H1 (cell line): Measurements from ENCODE around the gene ITM2B. TPM values are rescaled to one million over a fixed set of nuclear protein-coding genes. Genes with fewer than 3 reads are reported as not detected.
"Not testable (repeated sequence)": the region's sequence is repeated elsewhere in the genome, so short reads cannot be mapped to it uniquely, and the experiment has no call there.

Experiments
- CTCF ChIA-PET: fragments of 300-600 bp; sonication (Branson Sonifier 250); formaldehyde crosslinking; loops from one replicate; lab custom pipeline; 2021; ENCODE audit not compliant: partially characterized antibody; lab: Charles Lee
- POLR2A ChIA-PET: fragments of 300-600 bp; sonication (Branson Sonifier 250); formaldehyde crosslinking; loops from one replicate; lab custom pipeline; 2021; ENCODE audit warnings: inconsistent platforms; ENCODE audit not compliant: partially characterized antibody; lab: Charles Lee
- DNase-seq, 2 experiments: peaks; one replicate each; pipeline versions ENCODE4 v3.0.0 to v3.0.0-alpha.2; 2010 to 2022; ENCODE audit warnings: low spot score in 2 of 2, low read depth in 1 of 2, mixed read lengths in 1 of 2
- FAIRE-seq: peaks from 2 replicates; lab custom pipeline; 2011; peaks lifted over from hg19 to GRCh38; lab: Jason Lieb, UNC
- H2AFZ ChIP-seq: 2 replicates; pipeline ENCODE4 v1.8.1; 2012; ENCODE audit warnings: low read length, inconsistent platforms
- H2AK5ac ChIP-seq: 2 replicates; pipeline ENCODE4 v1.6.1; 2013; ENCODE audit warnings: low read depth, low read length
- H2BK120ac ChIP-seq: replicated peaks from 2 replicates; pipeline ENCODE3; 2013; ENCODE audit warnings: low read depth, low read length, inconsistent platforms
- H2BK12ac ChIP-seq: 2 replicates; pipeline ENCODE4 v1.6.1; 2013; ENCODE audit warnings: low read depth, low read length
- H2BK15ac ChIP-seq: 2 replicates; pipeline ENCODE4 v1.6.1; 2013; ENCODE audit warnings: low read length
- H2BK20ac ChIP-seq: 2 replicates; pipeline ENCODE4 v1.6.1; 2013; ENCODE audit warnings: low read length
- H2BK5ac ChIP-seq: 2 replicates; pipeline ENCODE4 v1.6.1; 2013; ENCODE audit warnings: low read depth, low read length
- H3K14ac ChIP-seq: 2 replicates; pipeline ENCODE4 v1.6.1; 2013; ENCODE audit warnings: inconsistent platforms; ENCODE audit not compliant: insufficient read length
- H3K18ac ChIP-seq: 2 replicates; pipeline ENCODE4 v1.6.1; 2013; ENCODE audit warnings: low read length; ENCODE audit errors: extremely low read depth
- H3K23ac ChIP-seq: 2 replicates; pipeline ENCODE4 v1.6.1; 2013; ENCODE audit warnings: inconsistent platforms; ENCODE audit not compliant: insufficient read length
- H3K23me2 ChIP-seq: 2 replicates; pipeline ENCODE4 v1.6.1; 2013; ENCODE audit warnings: low read depth, low read length
- H3K27ac ChIP-seq: 2 replicates; pipeline ENCODE4 v1.6.1; 2011; ENCODE audit warnings: low read depth, low read length, inconsistent platforms
- H3K27me3 ChIP-seq, 4 experiments: replicated peaks in 1 of 4; 1 replicate in 1 of 4; 2 replicates in 3 of 4; pipeline versions ENCODE4 v1.6.1 to v1.8.1; 2011 to 2013; ENCODE audit warnings: low read length in 3 of 4, mild to moderate bottlenecking in 3 of 4, inconsistent platforms in 2 of 4, mixed read lengths in 2 of 4, moderate library complexity in 1 of 4; ENCODE audit not compliant: control insufficient read depth in 3 of 4, insufficient read depth in 3 of 4; ENCODE audit errors: extremely low read depth in 1 of 4
- H3K36me3 ChIP-seq, 4 experiments: 2 replicates each; pipeline versions ENCODE4 v1.6.1 to v1.8.1; 2011 to 2013; ENCODE audit warnings: mild to moderate bottlenecking in 4 of 4, low read length in 3 of 4, moderate library complexity in 2 of 4, control low read depth in 1 of 4, inconsistent platforms in 1 of 4; ENCODE audit not compliant: insufficient read depth in 4 of 4, control insufficient read depth in 2 of 4
- H3K4ac ChIP-seq: replicated peaks from 2 replicates; pipeline ENCODE3; 2013; ENCODE audit warnings: low read length, low read depth, mixed read lengths, inconsistent platforms; ENCODE audit not compliant: insufficient read length
- H3K4me1 ChIP-seq, 4 experiments: replicated peaks in 1 of 4; 1 replicate in 1 of 4; 2 replicates in 3 of 4; pipeline versions ENCODE4 v1.6.1 to v1.8.1; 2011 to 2013; ENCODE audit warnings: low read length in 3 of 4, inconsistent platforms in 2 of 4, mixed read lengths in 1 of 4; ENCODE audit not compliant: insufficient read depth in 4 of 4, control insufficient read depth in 3 of 4
- H3K4me2 ChIP-seq, 2 experiments: 2 replicates each; pipeline versions ENCODE4 v1.6.1 to v1.8.1; 2011 to 2013; ENCODE audit warnings: low read depth in 2 of 2, low read length in 2 of 2, control low read depth in 1 of 2, inconsistent platforms in 1 of 2, mild to moderate bottlenecking in 1 of 2; ENCODE audit not compliant: insufficient read depth in 1 of 2
- H3K4me3 ChIP-seq, 4 experiments: fragments of 200-600, 300-600 bp in 1 of 4; sonication (generic), shearing (Covaris generic), sonication (Bioruptor Twin) in 1 of 4; 2 replicates each; pipeline versions ENCODE4 v1.5.1 to v1.8.1; 2011 to 2016; ENCODE audit warnings: low read length in 4 of 4, low read depth in 3 of 4, control low read depth in 2 of 4, inconsistent platforms in 2 of 4, mild to moderate bottlenecking in 2 of 4, mixed read lengths in 1 of 4, moderate library complexity in 1 of 4; ENCODE audit not compliant: insufficient read depth in 2 of 4; ENCODE audit errors: extremely low read depth in 1 of 4
- H3K56ac ChIP-seq: replicated peaks from 2 replicates; pipeline ENCODE3; 2013; ENCODE audit warnings: low read depth, mild to moderate bottlenecking, mixed read lengths, low read length, inconsistent platforms; ENCODE audit not compliant: insufficient read length
- H3K79me1 ChIP-seq: 2 replicates; pipeline ENCODE4 v1.6.1; 2013; ENCODE audit warnings: low read depth, low read length, control low read depth
- H3K79me2 ChIP-seq, 2 experiments: 2 replicates each; pipeline versions ENCODE4 v1.6.1 to v1.8.1; 2012 to 2013; ENCODE audit warnings: low read length in 2 of 2, mild to moderate bottlenecking in 2 of 2, inconsistent platforms in 1 of 2; ENCODE audit not compliant: insufficient read depth in 2 of 2, control insufficient read depth in 1 of 2
- H3K9ac ChIP-seq, 4 experiments: replicated peaks in 1 of 4; 1 replicate in 1 of 4; 2 replicates in 3 of 4; pipeline versions ENCODE4 v1.6.1 to v1.8.1; 2011 to 2013; ENCODE audit warnings: low read depth in 3 of 4, low read length in 3 of 4, control low read depth in 2 of 4, mild to moderate bottlenecking in 2 of 4, moderate library complexity in 2 of 4, inconsistent platforms in 1 of 4; ENCODE audit errors: extremely low read depth in 1 of 4
- H3K9me3 ChIP-seq, 2 experiments: 2 replicates each; pipeline versions ENCODE4 v1.6.1 to v1.8.1; 2012 to 2013; ENCODE audit warnings: mild to moderate bottlenecking in 2 of 2, moderate library complexity in 2 of 2, control low read depth in 1 of 2, inconsistent platforms in 1 of 2, low read depth in 1 of 2, low read length in 1 of 2, mixed read lengths in 1 of 2; ENCODE audit not compliant: insufficient read depth in 2 of 2
- H4K20me1 ChIP-seq, 2 experiments: replicated peaks in 1 of 2; 2 replicates each; pipeline versions ENCODE3 to v1.8.1; 2011 to 2013; ENCODE audit warnings: inconsistent platforms in 2 of 2, low read length in 2 of 2, mild to moderate bottlenecking in 1 of 2; ENCODE audit not compliant: insufficient read depth in 2 of 2, control insufficient read depth in 1 of 2
- H4K5ac ChIP-seq: 2 replicates; pipeline ENCODE4 v1.6.1; 2013; ENCODE audit warnings: low read length, low read depth, mixed read lengths, inconsistent platforms; ENCODE audit not compliant: insufficient read length
- H4K8ac ChIP-seq: 2 replicates; pipeline ENCODE4 v1.8.0; 2013; ENCODE audit warnings: mild to moderate bottlenecking, moderate library complexity, low read length, inconsistent platforms; ENCODE audit not compliant: insufficient read depth; ENCODE audit errors: extremely low read depth
- H4K91ac ChIP-seq: replicated peaks from 2 replicates; pipeline ENCODE3; 2013; ENCODE audit warnings: low read length, mixed read lengths, inconsistent platforms; ENCODE audit not compliant: insufficient read length
- KDM4A ChIP-seq: IDR thresholded peaks from one replicate; pipeline ENCODE4 v1.7.1; 2012; ENCODE audit warnings: low read depth, mild to moderate bottlenecking, moderate library complexity, low read length, inconsistent platforms; ENCODE audit not compliant: severe bottlenecking
- NRF1 ChIP-seq: IDR thresholded peaks from 2 replicates; pipeline ENCODE4 v1.6.1; 2011; ENCODE audit warnings: mild to moderate bottlenecking, low read depth, low read length, improper control_type of control experiment
- RAD21 ChIP-seq, 2 experiments: IDR thresholded peaks in 1 of 2; conservative IDR thresholded peaks in 1 of 2; 2 replicates each; pipeline ENCODE4 v1.6.1; 2011; ENCODE audit warnings: low read depth in 2 of 2, low read length in 2 of 2, improper control_type of control experiment in 1 of 2, inconsistent platforms in 1 of 2, mild to moderate bottlenecking in 1 of 2, moderate library complexity in 1 of 2
- RNF2 ChIP-seq: fragments of 200-900, 300-1000 bp; sonication (generic); IDR thresholded peaks from 2 replicates; pipeline ENCODE4 v1.7.1; 2016; ENCODE audit warnings: borderline replicate concordance, low read depth, mild to moderate bottlenecking, antibody characterized with exemption, low read length; ENCODE audit not compliant: poor library complexity, severe bottlenecking; ENCODE audit errors: missing control alignments
- WGBS, 2 experiments: shearing (Covaris generic) in 1 of 2; methylation state at CpG; one replicate each; pipeline versions ENCODE4 v1.1.6 to v1.1.7; 2013 to 2015; ENCODE audit warnings: low lambda C conversion rate in 2 of 2, mixed read lengths in 2 of 2, inconsistent platforms in 1 of 2, low coverage in 1 of 2, missing lambda C conversion rate in 1 of 2; ENCODE audit not compliant: insufficient replicate concordance in 2 of 2, insufficient coverage in 1 of 2, insufficient read length in 1 of 2; ENCODE audit errors: extremely low coverage in 1 of 2, missing lambda C conversion rate in 1 of 2; 5-methylcytosine and 5-hydroxymethylcytosine counted together
- polyA plus RNA-seq, 7 experiments: library from polyadenylated mRNA; depleted of rRNA in 3 of 7; stranded (reverse) in 5 of 7; unstranded in 2 of 7; fragments of >200 nt in 5 of 7; fragments of 200-250 nt in 2 of 7; gene quantifications; 1 replicate in 5 of 7; 2 replicates in 1 of 7; 4 replicates in 1 of 7; pipeline versions ENCODE4 v1.2.1 to v1.2.3, GENCODE V29; 2011 to 2013; ENCODE audit warnings: missing spikeins in 2 of 7, mixed read lengths in 2 of 7
- total RNA-seq: library from RNA; stranded (reverse); fragmentation: NEBNext Ultra II Directional; extraction: Animal tissue kit (Norgen Biotek cat#: 25700); gene quantifications from 2 replicates; pipeline ENCODE4 v1.2.1, GENCODE V29; 2021

The ITM2B gene
- total and polyA plus RNA-seq, 2 of the 8 experiments (the other 6 are each of a cell fraction or from before 2014, with no cell fraction given): 132 to 184 TPM

- TF ChIP-seq NRF1 (no peak), RAD21 (IDR thresholded peaks at IDR 0.05 in 1 of 2, conservative IDR thresholded peaks at IDR 0.05 in 1 of 2; ENCODE audit: low read depth in 2 of 2, low read length in 2 of 2) (no peak), KDM4A (no peak), RNF2 (no peak)
- TF ChIP-seq, all 59 proteins: peak for 0
Measured at GRCh38 chr13:48214519-48215121, 18.4 kb upstream of the ITM2B start (continued).

- H3K56ac ChIP-seq, H2AFZ ChIP-seq, H3K79me1 ChIP-seq, H3K14ac ChIP-seq, H3K27me3 ChIP-seq, H3K4me2 ChIP-seq, FAIRE-seq, H3K9me3 ChIP-seq, DNase-seq, H4K91ac ChIP-seq, H4K20me1 ChIP-seq, H2BK20ac ChIP-seq, H3K18ac ChIP-seq, H3K23me2 ChIP-seq, H2BK5ac ChIP-seq, H3K4ac ChIP-seq, POLR2A ChIA-PET, CTCF ChIA-PET, H3K79me2 ChIP-seq, H2AK5ac ChIP-seq, H3K4me1 ChIP-seq, H2BK12ac ChIP-seq, H2BK15ac ChIP-seq, H3K9ac ChIP-seq, H3K23ac ChIP-seq, H3K36me3 ChIP-seq, H4K5ac ChIP-seq, H3K27ac ChIP-seq, H3K4me3 ChIP-seq, H4K8ac ChIP-seq, H2BK120ac ChIP-seq: not testable (repeated sequence)
- WGBS, 2 experiments: 87% methylated on average over 1 of the region's 1 CpG; no CpG with 5 or more reads in 1 of the 2 experiments
Measured at GRCh38 chr13:48215511-48216203, 17.3 kb upstream of the ITM2B start.
